Liver (tissue), 3 donors: ENCODE results near the gene EFR3B.
"Not testable (repeated sequence)": the region's sequence is repeated elsewhere in the genome, so short reads cannot be mapped to it uniquely, and the experiment has no call there.

Source experiments
- EGR1 ChIP-seq, 2 donors: IDR thresholded peaks; 2 replicates each; pipeline ENCODE4 v1.6.1; 2016 to 2018; ENCODE audit warnings: antibody characterized with exemption in 2 of 2, low read depth in 2 of 2
- GABPA ChIP-seq, 2 donors: IDR thresholded peaks in 1 of 2; conservative IDR thresholded peaks in 1 of 2; 2 replicates each; pipeline ENCODE4 v1.6.1; 2016; ENCODE audit warnings: antibody characterized with exemption in 2 of 2, mild to moderate bottlenecking in 1 of 2, moderate library complexity in 1 of 2
- HNF4A ChIP-seq, 2 donors: conservative IDR thresholded peaks; 2 replicates each; pipeline ENCODE4 v1.6.1; 2016; ENCODE audit warnings: antibody characterized with exemption in 2 of 2, mild to moderate bottlenecking in 2 of 2
- JUND ChIP-seq, 2 donors: IDR thresholded peaks; 2 replicates each; pipeline ENCODE4 v1.6.1; 2016; ENCODE audit warnings: antibody characterized with exemption in 2 of 2
- RAD21 ChIP-seq, 2 donors: IDR thresholded peaks; 2 replicates each; pipeline ENCODE4 v1.6.1; 2016; ENCODE audit warnings: antibody characterized with exemption in 2 of 2, mild to moderate bottlenecking in 2 of 2
- TAF1 ChIP-seq: conservative IDR thresholded peaks from 2 replicates; pipeline ENCODE4 v1.6.1; 2016; ENCODE audit warnings: antibody characterized with exemption, mild to moderate bottlenecking
- YY1 ChIP-seq: IDR thresholded peaks from 2 replicates; pipeline ENCODE4 v1.6.1; 2016; ENCODE audit warnings: antibody characterized with exemption, mild to moderate bottlenecking
- TF ChIP-seq, protein P1 (sequence below): fragments of 150-350 bp; IDR thresholded peaks from 2 replicates; pipeline ENCODE4 v1.5.1; 2017; ENCODE audit warnings: improper control_type of control experiment, low read depth, low read length; ENCODE audit not compliant: missing input control
- TF ChIP-seq, protein P2 (sequence below): IDR thresholded peaks from 2 replicates; pipeline ENCODE4 v1.6.1; 2016; ENCODE audit warnings: antibody characterized with exemption
- TF ChIP-seq, protein P3 (sequence below): IDR thresholded peaks from 2 replicates; pipeline ENCODE4 v1.6.1; 2016; ENCODE audit warnings: antibody characterized with exemption
- TF ChIP-seq, protein P4 (sequence below): IDR thresholded peaks from 2 replicates; pipeline ENCODE4 v1.6.1; 2016; ENCODE audit warnings: antibody characterized with exemption, mild to moderate bottlenecking
- donor health status: healthy.
- donor health status: healthy.

DNA sequence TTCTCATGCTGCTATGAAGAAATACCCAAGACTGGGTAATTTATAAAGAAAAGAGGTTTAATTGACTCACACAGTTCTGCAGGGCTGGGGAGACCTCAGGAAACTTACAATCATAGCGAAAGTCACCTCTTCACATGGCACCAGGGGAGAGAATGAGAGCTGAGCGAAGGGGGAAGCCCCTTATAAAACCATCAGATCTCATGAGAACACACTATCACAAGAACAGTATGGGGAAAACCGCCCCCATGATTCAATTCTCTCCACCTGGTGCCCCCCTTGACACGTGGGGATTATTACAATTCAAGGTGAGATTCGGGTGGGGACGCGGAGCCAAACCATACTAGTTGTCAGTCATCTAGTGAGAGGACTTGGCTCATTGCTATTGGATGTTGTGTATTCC is 60.5 kb downstream of the EFR3B start:
- TF ChIP-seq, protein P1, sequence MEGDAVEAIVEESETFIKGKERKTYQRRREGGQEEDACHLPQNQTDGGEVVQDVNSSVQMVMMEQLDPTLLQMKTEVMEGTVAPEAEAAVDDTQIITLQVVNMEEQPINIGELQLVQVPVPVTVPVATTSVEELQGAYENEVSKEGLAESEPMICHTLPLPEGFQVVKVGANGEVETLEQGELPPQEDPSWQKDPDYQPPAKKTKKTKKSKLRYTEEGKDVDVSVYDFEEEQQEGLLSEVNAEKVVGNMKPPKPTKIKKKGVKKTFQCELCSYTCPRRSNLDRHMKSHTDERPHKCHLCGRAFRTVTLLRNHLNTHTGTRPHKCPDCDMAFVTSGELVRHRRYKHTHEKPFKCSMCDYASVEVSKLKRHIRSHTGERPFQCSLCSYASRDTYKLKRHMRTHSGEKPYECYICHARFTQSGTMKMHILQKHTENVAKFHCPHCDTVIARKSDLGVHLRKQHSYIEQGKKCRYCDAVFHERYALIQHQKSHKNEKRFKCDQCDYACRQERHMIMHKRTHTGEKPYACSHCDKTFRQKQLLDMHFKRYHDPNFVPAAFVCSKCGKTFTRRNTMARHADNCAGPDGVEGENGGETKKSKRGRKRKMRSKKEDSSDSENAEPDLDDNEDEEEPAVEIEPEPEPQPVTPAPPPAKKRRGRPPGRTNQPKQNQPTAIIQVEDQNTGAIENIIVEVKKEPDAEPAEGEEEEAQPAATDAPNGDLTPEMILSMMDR: not testable (repeated sequence)
- TF ChIP-seq GABPA (IDR thresholded peaks at IDR 0.05 in 1 of 2, conservative IDR thresholded peaks at IDR 0.05 in 1 of 2); JUND (IDR thresholded peaks at IDR 0.05); TAF1; RAD21 (IDR thresholded peaks at IDR 0.05); HNF4A (conservative IDR thresholded peaks at IDR 0.05); YY1; EGR1 (IDR thresholded peaks at IDR 0.05; ENCODE audit: low read depth in 2 of 2): not testable (repeated sequence)
- TF ChIP-seq, protein P2, sequence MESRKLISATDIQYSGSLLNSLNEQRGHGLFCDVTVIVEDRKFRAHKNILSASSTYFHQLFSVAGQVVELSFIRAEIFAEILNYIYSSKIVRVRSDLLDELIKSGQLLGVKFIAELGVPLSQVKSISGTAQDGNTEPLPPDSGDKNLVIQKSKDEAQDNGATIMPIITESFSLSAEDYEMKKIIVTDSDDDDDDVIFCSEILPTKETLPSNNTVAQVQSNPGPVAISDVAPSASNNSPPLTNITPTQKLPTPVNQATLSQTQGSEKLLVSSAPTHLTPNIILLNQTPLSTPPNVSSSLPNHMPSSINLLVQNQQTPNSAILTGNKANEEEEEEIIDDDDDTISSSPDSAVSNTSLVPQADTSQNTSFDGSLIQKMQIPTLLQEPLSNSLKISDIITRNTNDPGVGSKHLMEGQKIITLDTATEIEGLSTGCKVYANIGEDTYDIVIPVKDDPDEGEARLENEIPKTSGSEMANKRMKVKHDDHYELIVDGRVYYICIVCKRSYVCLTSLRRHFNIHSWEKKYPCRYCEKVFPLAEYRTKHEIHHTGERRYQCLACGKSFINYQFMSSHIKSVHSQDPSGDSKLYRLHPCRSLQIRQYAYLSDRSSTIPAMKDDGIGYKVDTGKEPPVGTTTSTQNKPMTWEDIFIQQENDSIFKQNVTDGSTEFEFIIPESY: not testable (repeated sequence)
- TF ChIP-seq, protein P3, sequence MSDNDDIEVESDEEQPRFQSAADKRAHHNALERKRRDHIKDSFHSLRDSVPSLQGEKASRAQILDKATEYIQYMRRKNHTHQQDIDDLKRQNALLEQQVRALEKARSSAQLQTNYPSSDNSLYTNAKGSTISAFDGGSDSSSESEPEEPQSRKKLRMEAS: not testable (repeated sequence)
- TF ChIP-seq, protein P4, sequence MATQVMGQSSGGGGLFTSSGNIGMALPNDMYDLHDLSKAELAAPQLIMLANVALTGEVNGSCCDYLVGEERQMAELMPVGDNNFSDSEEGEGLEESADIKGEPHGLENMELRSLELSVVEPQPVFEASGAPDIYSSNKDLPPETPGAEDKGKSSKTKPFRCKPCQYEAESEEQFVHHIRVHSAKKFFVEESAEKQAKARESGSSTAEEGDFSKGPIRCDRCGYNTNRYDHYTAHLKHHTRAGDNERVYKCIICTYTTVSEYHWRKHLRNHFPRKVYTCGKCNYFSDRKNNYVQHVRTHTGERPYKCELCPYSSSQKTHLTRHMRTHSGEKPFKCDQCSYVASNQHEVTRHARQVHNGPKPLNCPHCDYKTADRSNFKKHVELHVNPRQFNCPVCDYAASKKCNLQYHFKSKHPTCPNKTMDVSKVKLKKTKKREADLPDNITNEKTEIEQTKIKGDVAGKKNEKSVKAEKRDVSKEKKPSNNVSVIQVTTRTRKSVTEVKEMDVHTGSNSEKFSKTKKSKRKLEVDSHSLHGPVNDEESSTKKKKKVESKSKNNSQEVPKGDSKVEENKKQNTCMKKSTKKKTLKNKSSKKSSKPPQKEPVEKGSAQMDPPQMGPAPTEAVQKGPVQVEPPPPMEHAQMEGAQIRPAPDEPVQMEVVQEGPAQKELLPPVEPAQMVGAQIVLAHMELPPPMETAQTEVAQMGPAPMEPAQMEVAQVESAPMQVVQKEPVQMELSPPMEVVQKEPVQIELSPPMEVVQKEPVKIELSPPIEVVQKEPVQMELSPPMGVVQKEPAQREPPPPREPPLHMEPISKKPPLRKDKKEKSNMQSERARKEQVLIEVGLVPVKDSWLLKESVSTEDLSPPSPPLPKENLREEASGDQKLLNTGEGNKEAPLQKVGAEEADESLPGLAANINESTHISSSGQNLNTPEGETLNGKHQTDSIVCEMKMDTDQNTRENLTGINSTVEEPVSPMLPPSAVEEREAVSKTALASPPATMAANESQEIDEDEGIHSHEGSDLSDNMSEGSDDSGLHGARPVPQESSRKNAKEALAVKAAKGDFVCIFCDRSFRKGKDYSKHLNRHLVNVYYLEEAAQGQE: not testable (repeated sequence)
